Measurements from ENCODE around the gene SENP1. TPM values are rescaled to one million over a fixed set of nuclear protein-coding genes. Genes with fewer than 3 reads are reported as not detected.

The SENP1 gene
- total and polyA plus RNA-seq, 8 donors, result 13.3 to 28.0 (median 24.6) TPM

GRCh38 chr12:48034835-48035805 lies 70.8 kb downstream of the SENP1 start:
- intact Hi-C loops (cut with DNase I), result no loop called here
- TF ChIP-seq CTCF (IDR thresholded peaks at IDR 0.05), result no peak
- no peak for ATAC-seq
- Histone ChIP-seq H3K4me3 (no peak overlapping the region), H3K27me3 (no peaks in the 10 kb centered on the region), H3K9me3 (no peaks in the 10 kb centered on the region), H3K36me3 (no peaks in the 10 kb centered on the region), H3K27ac (no peak overlapping the region), H3K4me1 (no peaks in the 10 kb centered on the region)
- DNase-seq, result no peak

GRCh38 chr12:48033451-48033850 lies 72.4 kb downstream of the SENP1 start:
- TF ChIP-seq CTCF (IDR thresholded peaks at IDR 0.05), result no peak
- H3K27me3 ChIP-seq, result no peaks in the 10 kb centered on the region
- H3K9me3 ChIP-seq, result no peaks in the 10 kb centered on the region
- ATAC-seq, result no peak
- H3K4me1 ChIP-seq, result no peaks in the 10 kb centered on the region
- intact Hi-C loops (cut with DNase I), result no loop called here
- H3K27ac ChIP-seq, result no peak overlapping the region
- DNase-seq, result no peak
- no peak overlapping the region for H3K4me3 ChIP-seq
- H3K36me3 ChIP-seq, result no peaks in the 10 kb centered on the region

- intact Hi-C loops (cut with DNase I), result no loop called here
These were observed 73.3 kb downstream of the SENP1 start for GRCh38 chr12:48032597-48032996.

GRCh38 chr12:48031135-48031960 lies 74.5 kb downstream of the SENP1 start:
- DNase-seq (no peak), ATAC-seq (no peak)
- H3K27ac ChIP-seq, result no peak overlapping the region
- H3K27me3 ChIP-seq, result no peaks in the 10 kb centered on the region
- intact Hi-C loops (cut with DNase I), result no loop called here
- no peaks in the 10 kb centered on the region for H3K9me3 ChIP-seq
- no peak overlapping the region for H3K4me3 ChIP-seq
- H3K4me1 ChIP-seq, result no peaks in the 10 kb centered on the region
- H3K36me3 ChIP-seq, result no peaks in the 10 kb centered on the region
- TF ChIP-seq CTCF (IDR thresholded peaks at IDR 0.05), result no peak

More at GRCh38 chr12:48032597-48032996, 73.3 kb downstream of the SENP1 start:
- TF ChIP-seq CTCF (IDR thresholded peaks at IDR 0.05), result no peak
- Histone ChIP-seq H3K9me3 (no peaks in the 10 kb centered on the region), H3K27ac (no peak overlapping the region), H3K4me3 (no peak overlapping the region), H3K36me3 (no peaks in the 10 kb centered on the region), H3K27me3 (no peaks in the 10 kb centered on the region), H3K4me1 (no peaks in the 10 kb centered on the region)
- no peak for DNase-seq
- no peak for ATAC-seq

GRCh38 chr12:48030173-48030650 lies 75.7 kb downstream of the SENP1 start:
- Histone ChIP-seq H3K36me3 (no peaks in the 10 kb centered on the region), H3K9me3 (no peaks in the 10 kb centered on the region), H3K27me3 (no peaks in the 10 kb centered on the region), H3K27ac (no peak overlapping the region), H3K4me1 (no peaks in the 10 kb centered on the region), H3K4me3 (no peak overlapping the region)
- intact Hi-C loops (cut with DNase I), result no loop called here
- DNase-seq (no peak), ATAC-seq (no peak)
- no peak for TF ChIP-seq CTCF (IDR thresholded peaks at IDR 0.05)
